Measurements from ENCODE around the gene ZFYVE28.
"Not testable (repeated sequence)": the region's sequence is repeated elsewhere in the genome, so short reads cannot be mapped to it uniquely, and the experiment has no call there.

Gene ZFYVE28

GRCh38 chr4:2446656-2447564 lies 28.5 kb upstream of the ZFYVE28 start:
- DNase-seq = no peak

- no peak for DNase-seq
Observed at GRCh38 chr4:2445571-2445970, 27.1 kb upstream of the ZFYVE28 start.

- DNase-seq = no peak
Observed at GRCh38 chr4:2445130-2445529, 26.7 kb upstream of the ZFYVE28 start.

GRCh38 chr4:2443956-2444740 lies 25.7 kb upstream of the ZFYVE28 start:
- DNase-seq = no peak

- no peak for DNase-seq
Observed at GRCh38 chr4:2443061-2443730, 24.8 kb upstream of the ZFYVE28 start.

GRCh38 chr4:2442175-2442993 lies 23.9 kb upstream of the ZFYVE28 start:
- no peak for DNase-seq

- DNase-seq = peak; percentile 64
Observed at GRCh38 chr4:2441393-2442174, 23.1 kb upstream of the ZFYVE28 start.

- DNase-seq = no peak
Observed at GRCh38 chr4:2438822-2439718, 20.6 kb upstream of the ZFYVE28 start.

GRCh38 chr4:2437475-2438215 lies 19.2 kb upstream of the ZFYVE28 start:
- no peak for DNase-seq

GRCh38 chr4:2436761-2437474 lies 18.5 kb upstream of the ZFYVE28 start:
- DNase-seq = no peak

GRCh38 chr4:2436301-2436700 lies 17.9 kb upstream of the ZFYVE28 start:
- DNase-seq = no peak

GRCh38 chr4:2434420-2434819 lies 16.0 kb upstream of the ZFYVE28 start:
- no peak for DNase-seq

- no peak for DNase-seq
Observed at GRCh38 chr4:2433609-2434350, 15.3 kb upstream of the ZFYVE28 start.

- DNase-seq = no peak
Observed at GRCh38 chr4:2432991-2433530, 14.6 kb upstream of the ZFYVE28 start.

GRCh38 chr4:2432004-2432403 lies 13.6 kb upstream of the ZFYVE28 start:
- no peak for DNase-seq

GRCh38 chr4:2429945-2430757 lies 11.7 kb upstream of the ZFYVE28 start:
- DNase-seq = not testable (repeated sequence)
